H1 (cell line): ENCODE measurements around the gene MACROD2. TPM values are rescaled to one million over a fixed set of nuclear protein-coding genes. Genes with fewer than 3 reads are reported as not detected.

Experiments
- CTCF ChIA-PET: fragments of 300-600 bp; sonication (Branson Sonifier 250); formaldehyde crosslinking; loops from one replicate; lab custom pipeline; 2021; ENCODE audit not compliant: partially characterized antibody; lab: Charles Lee
- POLR2A ChIA-PET: fragments of 300-600 bp; sonication (Branson Sonifier 250); formaldehyde crosslinking; loops from one replicate; lab custom pipeline; 2021; ENCODE audit warnings: inconsistent platforms; ENCODE audit not compliant: partially characterized antibody; lab: Charles Lee
- DNase-seq, 2 experiments: peaks; one replicate each; pipeline versions ENCODE4 v3.0.0 to v3.0.0-alpha.2; 2010 to 2022; ENCODE audit warnings: low spot score in 2 of 2, low read depth in 1 of 2, mixed read lengths in 1 of 2
- FAIRE-seq: peaks from 2 replicates; lab custom pipeline; 2011; peaks lifted over from hg19 to GRCh38; lab: Jason Lieb, UNC
- H2AFZ ChIP-seq: 2 replicates; pipeline ENCODE4 v1.8.1; 2012; ENCODE audit warnings: low read length, inconsistent platforms
- H2AK5ac ChIP-seq: 2 replicates; pipeline ENCODE4 v1.6.1; 2013; ENCODE audit warnings: low read depth, low read length
- H2BK120ac ChIP-seq: replicated peaks from 2 replicates; pipeline ENCODE3; 2013; ENCODE audit warnings: low read depth, low read length, inconsistent platforms
- H2BK12ac ChIP-seq: 2 replicates; pipeline ENCODE4 v1.6.1; 2013; ENCODE audit warnings: low read depth, low read length
- H2BK15ac ChIP-seq: 2 replicates; pipeline ENCODE4 v1.6.1; 2013; ENCODE audit warnings: low read length
- H2BK20ac ChIP-seq: 2 replicates; pipeline ENCODE4 v1.6.1; 2013; ENCODE audit warnings: low read length
- H2BK5ac ChIP-seq: 2 replicates; pipeline ENCODE4 v1.6.1; 2013; ENCODE audit warnings: low read depth, low read length
- H3K14ac ChIP-seq: 2 replicates; pipeline ENCODE4 v1.6.1; 2013; ENCODE audit warnings: inconsistent platforms; ENCODE audit not compliant: insufficient read length
- H3K18ac ChIP-seq: 2 replicates; pipeline ENCODE4 v1.6.1; 2013; ENCODE audit warnings: low read length; ENCODE audit errors: extremely low read depth
- H3K23ac ChIP-seq: 2 replicates; pipeline ENCODE4 v1.6.1; 2013; ENCODE audit warnings: inconsistent platforms; ENCODE audit not compliant: insufficient read length
- H3K23me2 ChIP-seq: 2 replicates; pipeline ENCODE4 v1.6.1; 2013; ENCODE audit warnings: low read depth, low read length
- H3K27ac ChIP-seq: 2 replicates; pipeline ENCODE4 v1.6.1; 2011; ENCODE audit warnings: low read depth, low read length, inconsistent platforms
- H3K27me3 ChIP-seq, 4 experiments: replicated peaks in 1 of 4; 1 replicate in 1 of 4; 2 replicates in 3 of 4; pipeline versions ENCODE4 v1.6.1 to v1.8.1; 2011 to 2013; ENCODE audit warnings: low read length in 3 of 4, mild to moderate bottlenecking in 3 of 4, inconsistent platforms in 2 of 4, mixed read lengths in 2 of 4, moderate library complexity in 1 of 4; ENCODE audit not compliant: control insufficient read depth in 3 of 4, insufficient read depth in 3 of 4; ENCODE audit errors: extremely low read depth in 1 of 4
- H3K36me3 ChIP-seq, 4 experiments: 2 replicates each; pipeline versions ENCODE4 v1.6.1 to v1.8.1; 2011 to 2013; ENCODE audit warnings: mild to moderate bottlenecking in 4 of 4, low read length in 3 of 4, moderate library complexity in 2 of 4, control low read depth in 1 of 4, inconsistent platforms in 1 of 4; ENCODE audit not compliant: insufficient read depth in 4 of 4, control insufficient read depth in 2 of 4
- H3K4ac ChIP-seq: replicated peaks from 2 replicates; pipeline ENCODE3; 2013; ENCODE audit warnings: low read length, low read depth, mixed read lengths, inconsistent platforms; ENCODE audit not compliant: insufficient read length
- H3K4me1 ChIP-seq, 4 experiments: replicated peaks in 1 of 4; 1 replicate in 1 of 4; 2 replicates in 3 of 4; pipeline versions ENCODE4 v1.6.1 to v1.8.1; 2011 to 2013; ENCODE audit warnings: low read length in 3 of 4, inconsistent platforms in 2 of 4, mixed read lengths in 1 of 4; ENCODE audit not compliant: insufficient read depth in 4 of 4, control insufficient read depth in 3 of 4
- H3K4me2 ChIP-seq, 2 experiments: 2 replicates each; pipeline versions ENCODE4 v1.6.1 to v1.8.1; 2011 to 2013; ENCODE audit warnings: low read depth in 2 of 2, low read length in 2 of 2, control low read depth in 1 of 2, inconsistent platforms in 1 of 2, mild to moderate bottlenecking in 1 of 2; ENCODE audit not compliant: insufficient read depth in 1 of 2
- H3K4me3 ChIP-seq, 4 experiments: fragments of 200-600, 300-600 bp in 1 of 4; sonication (generic), shearing (Covaris generic), sonication (Bioruptor Twin) in 1 of 4; 2 replicates each; pipeline versions ENCODE4 v1.5.1 to v1.8.1; 2011 to 2016; ENCODE audit warnings: low read length in 4 of 4, low read depth in 3 of 4, control low read depth in 2 of 4, inconsistent platforms in 2 of 4, mild to moderate bottlenecking in 2 of 4, mixed read lengths in 1 of 4, moderate library complexity in 1 of 4; ENCODE audit not compliant: insufficient read depth in 2 of 4; ENCODE audit errors: extremely low read depth in 1 of 4
- H3K56ac ChIP-seq: replicated peaks from 2 replicates; pipeline ENCODE3; 2013; ENCODE audit warnings: low read depth, mild to moderate bottlenecking, mixed read lengths, low read length, inconsistent platforms; ENCODE audit not compliant: insufficient read length
- H3K79me1 ChIP-seq: 2 replicates; pipeline ENCODE4 v1.6.1; 2013; ENCODE audit warnings: low read depth, low read length, control low read depth
- H3K79me2 ChIP-seq, 2 experiments: 2 replicates each; pipeline versions ENCODE4 v1.6.1 to v1.8.1; 2012 to 2013; ENCODE audit warnings: low read length in 2 of 2, mild to moderate bottlenecking in 2 of 2, inconsistent platforms in 1 of 2; ENCODE audit not compliant: insufficient read depth in 2 of 2, control insufficient read depth in 1 of 2
- H3K9ac ChIP-seq, 4 experiments: replicated peaks in 1 of 4; 1 replicate in 1 of 4; 2 replicates in 3 of 4; pipeline versions ENCODE4 v1.6.1 to v1.8.1; 2011 to 2013; ENCODE audit warnings: low read depth in 3 of 4, low read length in 3 of 4, control low read depth in 2 of 4, mild to moderate bottlenecking in 2 of 4, moderate library complexity in 2 of 4, inconsistent platforms in 1 of 4; ENCODE audit errors: extremely low read depth in 1 of 4
- H3K9me3 ChIP-seq, 2 experiments: 2 replicates each; pipeline versions ENCODE4 v1.6.1 to v1.8.1; 2012 to 2013; ENCODE audit warnings: mild to moderate bottlenecking in 2 of 2, moderate library complexity in 2 of 2, control low read depth in 1 of 2, inconsistent platforms in 1 of 2, low read depth in 1 of 2, low read length in 1 of 2, mixed read lengths in 1 of 2; ENCODE audit not compliant: insufficient read depth in 2 of 2
- H4K20me1 ChIP-seq, 2 experiments: replicated peaks in 1 of 2; 2 replicates each; pipeline versions ENCODE3 to v1.8.1; 2011 to 2013; ENCODE audit warnings: inconsistent platforms in 2 of 2, low read length in 2 of 2, mild to moderate bottlenecking in 1 of 2; ENCODE audit not compliant: insufficient read depth in 2 of 2, control insufficient read depth in 1 of 2
- H4K5ac ChIP-seq: 2 replicates; pipeline ENCODE4 v1.6.1; 2013; ENCODE audit warnings: low read length, low read depth, mixed read lengths, inconsistent platforms; ENCODE audit not compliant: insufficient read length
- H4K8ac ChIP-seq: 2 replicates; pipeline ENCODE4 v1.8.0; 2013; ENCODE audit warnings: mild to moderate bottlenecking, moderate library complexity, low read length, inconsistent platforms; ENCODE audit not compliant: insufficient read depth; ENCODE audit errors: extremely low read depth
- H4K91ac ChIP-seq: replicated peaks from 2 replicates; pipeline ENCODE3; 2013; ENCODE audit warnings: low read length, mixed read lengths, inconsistent platforms; ENCODE audit not compliant: insufficient read length
- EP300 ChIP-seq, 2 experiments: IDR thresholded peaks; 1 replicate in 1 of 2; 2 replicates in 1 of 2; pipeline ENCODE4 v1.6.1; 2011 to 2012; ENCODE audit warnings: low read depth in 2 of 2, low read length in 2 of 2, mild to moderate bottlenecking in 2 of 2, borderline replicate concordance in 1 of 2, inconsistent platforms in 1 of 2, moderate library complexity in 1 of 2
- JUN ChIP-seq: IDR thresholded peaks from 2 replicates; pipeline ENCODE4 v1.6.1; 2011; ENCODE audit warnings: low read depth, mild to moderate bottlenecking, improper control_type of control experiment, low read length
- KDM1A ChIP-seq: fragments of 200-600, 300-600 bp; sonication (generic); IDR thresholded peaks from 2 replicates; pipeline ENCODE4 v1.7.1; 2016; ENCODE audit warnings: mild to moderate bottlenecking, low read length, borderline replicate concordance
- NRF1 ChIP-seq: IDR thresholded peaks from 2 replicates; pipeline ENCODE4 v1.6.1; 2011; ENCODE audit warnings: mild to moderate bottlenecking, low read depth, low read length, improper control_type of control experiment
- POU5F1 ChIP-seq: IDR thresholded peaks from 2 replicates; pipeline ENCODE4 v1.6.1; 2011; ENCODE audit warnings: low read depth, mild to moderate bottlenecking, low read length, moderate library complexity
- RAD21 ChIP-seq, 2 experiments: IDR thresholded peaks in 1 of 2; conservative IDR thresholded peaks in 1 of 2; 2 replicates each; pipeline ENCODE4 v1.6.1; 2011; ENCODE audit warnings: low read depth in 2 of 2, low read length in 2 of 2, improper control_type of control experiment in 1 of 2, inconsistent platforms in 1 of 2, mild to moderate bottlenecking in 1 of 2, moderate library complexity in 1 of 2
- SP1 ChIP-seq: IDR thresholded peaks from 2 replicates; pipeline ENCODE4 v1.6.1; 2011; ENCODE audit warnings: low read depth, low read length
- TAF1 ChIP-seq: IDR thresholded peaks from 2 replicates; pipeline ENCODE4 v1.6.1; 2011; ENCODE audit warnings: mild to moderate bottlenecking, low read depth, low read length
- TAF7 ChIP-seq: optimal IDR thresholded peaks from 2 replicates; pipeline ENCODE3; 2011; ENCODE audit warnings: low read depth, mild to moderate bottlenecking, inconsistent platforms, low read length, moderate library complexity, borderline replicate concordance
- TCF12 ChIP-seq: IDR thresholded peaks from 2 replicates; pipeline ENCODE4 v1.6.1; 2011; ENCODE audit warnings: low read depth, mild to moderate bottlenecking, low read length
- TEAD4 ChIP-seq: IDR thresholded peaks from 2 replicates; pipeline ENCODE4 v1.6.1; 2012; ENCODE audit warnings: low read depth, low read length, inconsistent platforms, mixed read lengths
- USF2 ChIP-seq: IDR thresholded peaks from 2 replicates; pipeline ENCODE4 v1.6.1; 2011; ENCODE audit warnings: low read length, improper control_type of control experiment
- WGBS, 2 experiments: shearing (Covaris generic) in 1 of 2; methylation state at CpG; one replicate each; pipeline versions ENCODE4 v1.1.6 to v1.1.7; 2013 to 2015; ENCODE audit warnings: low lambda C conversion rate in 2 of 2, mixed read lengths in 2 of 2, inconsistent platforms in 1 of 2, low coverage in 1 of 2, missing lambda C conversion rate in 1 of 2; ENCODE audit not compliant: insufficient replicate concordance in 2 of 2, insufficient coverage in 1 of 2, insufficient read length in 1 of 2; ENCODE audit errors: extremely low coverage in 1 of 2, missing lambda C conversion rate in 1 of 2; 5-methylcytosine and 5-hydroxymethylcytosine counted together
- polyA plus RNA-seq, 7 experiments: library from polyadenylated mRNA; depleted of rRNA in 3 of 7; stranded (reverse) in 5 of 7; unstranded in 2 of 7; fragments of >200 nt in 5 of 7; fragments of 200-250 nt in 2 of 7; gene quantifications; 1 replicate in 5 of 7; 2 replicates in 1 of 7; 4 replicates in 1 of 7; pipeline versions ENCODE4 v1.2.1 to v1.2.3, GENCODE V29; 2011 to 2013; ENCODE audit warnings: missing spikeins in 2 of 7, mixed read lengths in 2 of 7
- total RNA-seq: library from RNA; stranded (reverse); fragmentation: NEBNext Ultra II Directional; extraction: Animal tissue kit (Norgen Biotek cat#: 25700); gene quantifications from 2 replicates; pipeline ENCODE4 v1.2.1, GENCODE V29; 2021

Gene MACROD2
- total and polyA plus RNA-seq, 2 of the 8 experiments (the other 6 are each of a cell fraction or from before 2014, with no cell fraction given), result 0.70 to 3.9 TPM

- POLR2A ChIA-PET, result no interaction called here
- TF ChIP-seq SP1 (no peak), RAD21 (IDR thresholded peaks at IDR 0.05 in 1 of 2, conservative IDR thresholded peaks at IDR 0.05 in 1 of 2; ENCODE audit: low read depth in 2 of 2, low read length in 2 of 2) (no peak), TAF7 (no peak), EP300 (IDR thresholded peaks at IDR 0.05; ENCODE audit: borderline replicate concordance in 1 of 2, low read depth in 2 of 2, low read length in 2 of 2) (no peak), TAF1 (no peak), USF2 (no peak), NRF1 (no peak), TCF12 (no peak), TEAD4 (no peak), KDM1A (no peak), JUN (no peak), POU5F1 (no peak)
Observed at GRCh38 chr20:14879020-14879697, 883.8 kb downstream of the MACROD2 start.

More at GRCh38 chr20:14879020-14879697, 883.8 kb downstream of the MACROD2 start:
- Histone ChIP-seq H3K4me1 (no peaks in the 10 kb centered on the region), H2BK20ac (no peak overlapping the region), H4K5ac (no peak overlapping the region), H3K79me2 (no peaks in the 10 kb centered on the region), H3K56ac (no peak overlapping the region), H3K4ac (no peak overlapping the region), H2BK12ac (no peak overlapping the region), H3K27me3 (no peaks in the 10 kb centered on the region), H2BK120ac (no peak overlapping the region), H3K18ac (no peak overlapping the region), H4K91ac (no peak overlapping the region), H3K79me1 (no peaks in the 10 kb centered on the region), H3K4me3 (no peak overlapping the region), H3K36me3 (no peaks in the 10 kb centered on the region), H2BK15ac (no peak overlapping the region), H3K27ac (no peak overlapping the region), H4K8ac (no peak overlapping the region), H2AFZ (no peak overlapping the region), H3K23me2 (no peaks in the 10 kb centered on the region), H2BK5ac (no peak overlapping the region), H3K4me2 (no peak overlapping the region), H3K9me3 (no peaks in the 10 kb centered on the region), H3K23ac (no peak overlapping the region), H3K9ac (no peak overlapping the region), H3K14ac (no peak overlapping the region), H4K20me1 (no peaks in the 10 kb centered on the region), H2AK5ac (no peak overlapping the region)
- FAIRE-seq, result no peak
- WGBS, 2 experiments, result 97% methylated on average over 2 of the region's 2 CpGs; no CpG with 5 or more reads in 1 of the 2 experiments
- DNase-seq, result no peak
- CTCF ChIA-PET, result no interaction called here
